GM12801 (cell line): ENCODE data around the gene IFNGR1.

Experiments
- TF ChIP-seq, protein P1 (sequence below): IDR thresholded peaks from one replicate; pipeline ENCODE4 v1.5.1; 2011; ENCODE audit warnings: control low read depth; ENCODE audit not compliant: insufficient read length; ENCODE audit errors: extremely low read depth

IFNGR1 gene

DNA sequence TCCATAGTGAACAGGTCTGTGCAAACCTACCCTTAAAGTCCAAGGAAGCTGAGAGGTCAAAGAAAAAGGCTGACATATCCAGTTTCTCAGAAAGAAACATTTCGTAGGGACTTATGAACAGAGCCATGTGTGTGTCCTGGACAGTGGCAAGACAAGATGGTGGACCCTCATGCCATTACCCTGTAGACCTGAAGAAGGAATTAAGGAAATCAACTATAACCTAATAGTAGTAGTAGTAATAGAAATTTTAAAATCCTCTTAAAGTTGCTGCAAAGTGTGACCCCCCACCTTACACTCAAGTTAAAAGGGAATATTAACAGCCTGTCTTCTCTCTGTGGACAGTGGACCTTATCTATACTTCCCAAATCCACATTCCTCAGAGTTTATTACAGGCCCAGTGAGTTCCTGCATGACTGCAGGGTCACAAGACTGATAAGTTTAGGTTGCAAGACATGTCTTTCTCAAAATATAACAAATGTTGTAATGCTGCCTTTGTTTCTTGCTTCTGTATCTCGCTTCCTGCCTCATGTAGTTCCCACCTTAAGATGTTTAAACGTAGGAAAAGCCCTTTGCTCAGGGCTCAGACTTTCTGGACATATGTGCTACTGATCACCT, 56.4 kb downstream of the IFNGR1 start:
- TF ChIP-seq, protein P1, sequence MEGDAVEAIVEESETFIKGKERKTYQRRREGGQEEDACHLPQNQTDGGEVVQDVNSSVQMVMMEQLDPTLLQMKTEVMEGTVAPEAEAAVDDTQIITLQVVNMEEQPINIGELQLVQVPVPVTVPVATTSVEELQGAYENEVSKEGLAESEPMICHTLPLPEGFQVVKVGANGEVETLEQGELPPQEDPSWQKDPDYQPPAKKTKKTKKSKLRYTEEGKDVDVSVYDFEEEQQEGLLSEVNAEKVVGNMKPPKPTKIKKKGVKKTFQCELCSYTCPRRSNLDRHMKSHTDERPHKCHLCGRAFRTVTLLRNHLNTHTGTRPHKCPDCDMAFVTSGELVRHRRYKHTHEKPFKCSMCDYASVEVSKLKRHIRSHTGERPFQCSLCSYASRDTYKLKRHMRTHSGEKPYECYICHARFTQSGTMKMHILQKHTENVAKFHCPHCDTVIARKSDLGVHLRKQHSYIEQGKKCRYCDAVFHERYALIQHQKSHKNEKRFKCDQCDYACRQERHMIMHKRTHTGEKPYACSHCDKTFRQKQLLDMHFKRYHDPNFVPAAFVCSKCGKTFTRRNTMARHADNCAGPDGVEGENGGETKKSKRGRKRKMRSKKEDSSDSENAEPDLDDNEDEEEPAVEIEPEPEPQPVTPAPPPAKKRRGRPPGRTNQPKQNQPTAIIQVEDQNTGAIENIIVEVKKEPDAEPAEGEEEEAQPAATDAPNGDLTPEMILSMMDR = no peak

DNA sequence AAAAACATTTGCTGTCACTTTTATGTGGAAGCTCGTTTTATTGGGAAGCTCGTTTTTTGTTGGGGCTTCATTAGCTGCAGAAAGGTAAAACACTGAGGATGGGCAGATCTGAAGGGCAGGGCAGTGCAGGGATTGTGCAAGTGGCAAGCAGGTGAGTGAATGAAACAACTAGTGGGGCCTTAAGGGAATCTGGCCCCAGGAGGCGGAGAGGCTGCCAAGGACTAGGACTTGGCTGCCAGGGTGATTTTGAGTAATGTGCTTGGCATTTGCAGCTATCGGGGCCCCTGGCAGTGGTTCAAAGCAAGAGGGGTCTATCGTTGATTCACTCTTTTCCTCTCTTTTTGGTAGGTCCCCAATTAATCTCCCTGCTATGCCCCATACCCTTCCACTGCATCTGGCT, 57.2 kb downstream of the IFNGR1 start:
- TF ChIP-seq, protein P1 = no peak

DNA sequence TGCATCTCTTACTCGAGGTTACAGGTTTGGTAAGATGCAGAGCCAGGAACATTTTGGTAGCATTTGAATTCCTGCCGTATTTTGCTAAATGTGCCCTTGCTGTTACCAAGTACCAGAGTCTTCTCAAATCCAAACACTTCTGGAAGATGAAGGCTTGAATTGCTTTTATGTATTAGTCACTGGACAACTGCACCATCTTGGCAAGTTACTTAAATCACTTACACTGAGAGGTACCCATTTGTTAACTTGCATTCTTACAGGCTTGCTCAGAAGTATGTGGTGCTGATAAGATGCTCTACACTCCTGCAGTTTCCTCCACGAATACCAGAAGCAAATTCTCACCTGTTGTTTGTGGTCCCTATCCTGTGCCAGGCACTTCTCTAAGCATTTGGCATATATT, 58.4 kb downstream of the IFNGR1 start:
- TF ChIP-seq, protein P1 = no peak

DNA sequence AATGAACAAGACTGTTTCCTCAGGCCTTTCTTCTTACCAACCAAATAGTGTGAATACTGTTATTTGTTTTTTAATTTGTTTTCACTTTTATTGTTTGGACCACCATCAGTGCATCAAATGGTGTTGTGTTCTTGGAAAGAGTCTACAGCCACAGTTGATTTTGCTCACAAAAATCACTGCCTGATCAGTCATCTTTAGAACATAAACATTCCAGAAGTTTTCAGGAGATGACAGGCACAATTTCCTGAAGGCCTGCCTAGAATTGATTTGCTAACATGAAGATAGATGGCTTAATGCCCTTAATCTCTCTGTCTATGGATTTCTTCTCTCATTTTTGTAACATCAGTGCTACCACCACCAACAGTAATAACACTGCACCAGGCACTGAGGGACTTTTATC, 59.3 kb downstream of the IFNGR1 start:
- TF ChIP-seq, protein P1 = no peak

DNA sequence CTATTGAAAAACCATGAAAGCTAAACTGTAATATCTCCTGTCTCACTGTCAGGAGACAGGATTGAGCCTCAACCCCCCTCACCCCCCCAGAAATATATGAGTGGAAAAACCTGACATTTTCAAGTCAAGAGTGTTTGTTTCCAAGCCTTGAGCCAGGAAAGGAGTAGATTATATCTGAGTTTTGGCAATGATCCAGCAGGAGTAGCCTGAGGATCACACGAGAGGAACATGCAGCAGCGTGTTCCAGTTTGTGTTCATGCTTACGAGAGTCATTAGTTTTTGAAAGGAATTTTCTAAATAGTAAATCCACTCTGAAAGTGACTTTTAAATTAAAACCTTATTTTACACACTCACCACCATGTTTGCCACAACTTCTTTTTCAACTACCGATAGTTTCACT, 61.6 kb downstream of the IFNGR1 start:
- TF ChIP-seq, protein P1 = no peak

DNA sequence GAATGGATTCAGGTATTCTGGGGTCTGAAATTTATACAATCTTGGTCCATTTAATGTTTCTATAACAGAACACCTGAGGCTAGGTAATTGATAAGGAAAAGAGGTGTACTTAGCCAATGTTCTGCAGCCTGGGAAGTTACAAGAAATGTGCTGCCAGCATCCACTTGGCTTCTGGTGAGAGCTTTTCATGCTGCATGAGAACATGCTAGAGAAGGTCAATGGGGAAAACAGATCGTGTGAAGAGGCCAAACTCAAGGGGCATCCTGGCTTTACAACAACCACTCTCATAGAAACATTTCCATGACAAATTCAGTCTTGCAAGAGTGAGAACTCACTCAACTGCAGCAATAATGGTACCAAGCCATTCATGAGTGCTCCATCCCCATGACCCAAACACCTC, 62.5 kb downstream of the IFNGR1 start:
- TF ChIP-seq, protein P1 = no peak

DNA sequence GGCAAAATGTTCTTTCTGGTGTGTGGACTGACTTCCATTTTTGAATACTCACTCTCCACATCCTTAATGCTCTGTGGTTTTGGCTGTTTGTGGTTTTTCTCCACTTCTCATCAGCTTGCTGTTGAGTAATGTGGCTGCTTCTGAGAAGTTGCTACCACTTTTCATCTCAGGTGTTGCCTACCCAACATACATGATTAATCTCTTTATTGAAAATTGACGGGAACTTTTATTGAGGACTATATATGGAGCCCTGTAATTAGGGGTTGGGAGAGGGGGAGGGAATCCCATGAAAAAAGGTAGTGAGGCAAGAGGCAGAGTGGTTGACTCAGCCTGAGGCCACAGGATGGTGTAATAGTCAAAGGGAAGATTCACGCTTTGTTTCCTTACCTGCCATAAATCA, 63.4 kb downstream of the IFNGR1 start:
- TF ChIP-seq, protein P1 = no peak
